SHP77 treated with DMSO at 0.1 percent for 48 hours (cell line): ENCODE measurements around the gene EVI5L.
"Not testable (repeated sequence)": the region's sequence is repeated elsewhere in the genome, so short reads cannot be mapped to it uniquely, and the experiment has no call there.

Experiments
- DNase-seq: peaks from one replicate; lab custom pipeline; 2025; lab: John Stamatoyannopoulos, UW

Gene EVI5L

DNA sequence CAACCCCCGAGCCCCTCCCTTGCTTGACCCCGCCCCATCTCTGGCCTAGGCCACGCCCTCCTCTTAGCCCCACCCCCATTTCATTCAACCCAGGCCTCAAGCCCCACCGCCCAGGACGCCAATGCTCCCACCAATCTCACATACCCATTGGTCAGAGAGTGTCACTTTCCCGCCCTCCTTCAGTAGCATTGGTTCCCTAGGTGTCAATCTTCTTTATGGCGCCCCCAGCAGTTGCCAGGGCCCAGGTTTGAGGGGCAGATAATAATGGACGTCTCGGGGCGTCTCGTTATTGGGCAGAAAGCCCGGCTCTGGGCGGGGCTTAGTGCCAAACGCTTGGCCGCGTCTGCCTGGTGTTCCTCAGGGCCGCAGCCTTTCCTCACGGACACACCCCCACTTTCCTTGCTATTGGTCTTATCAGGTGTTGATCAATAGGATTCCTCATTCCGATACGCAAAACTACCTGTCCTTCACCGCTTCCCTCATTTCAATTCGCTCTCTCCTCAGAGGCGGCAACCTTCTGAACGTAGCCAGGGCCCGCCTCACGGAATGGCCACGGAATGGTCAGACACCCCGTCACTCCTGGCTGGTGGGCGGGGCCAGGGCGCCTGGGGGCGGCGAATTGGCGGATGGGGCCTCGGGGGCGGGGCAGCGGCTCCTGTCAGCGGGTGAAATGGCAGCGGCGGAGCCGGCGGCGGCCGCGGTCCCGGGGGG is at the start of gene EVI5L:
Gene EVI5L (plus strand): TSS at position 658 of the 711 bp plus-strand sequence. CDS start 16,325 bp downstream, outside the sequence.
- DNase-seq = peak; percentile 99

DNA sequence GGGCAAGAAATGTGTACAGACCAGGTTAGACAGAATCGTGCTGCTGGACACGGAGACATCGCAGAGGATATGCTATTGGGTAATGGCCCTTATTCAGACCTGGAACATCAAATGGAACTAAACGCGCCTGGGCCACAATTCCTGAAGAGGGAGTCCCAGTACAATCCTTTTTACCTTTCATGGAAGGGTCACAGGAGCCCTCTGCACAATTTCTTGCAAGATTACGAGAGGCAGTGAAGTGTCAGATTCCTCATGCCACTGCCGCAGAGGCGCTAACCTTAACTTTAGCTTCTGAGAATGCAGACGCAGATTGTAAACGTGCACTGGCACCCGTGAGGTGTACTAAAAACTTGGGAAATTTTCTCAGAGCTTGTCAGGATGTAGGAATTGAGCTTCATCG is 48.9 kb upstream of the EVI5L start:
- DNase-seq = no peak

DNA sequence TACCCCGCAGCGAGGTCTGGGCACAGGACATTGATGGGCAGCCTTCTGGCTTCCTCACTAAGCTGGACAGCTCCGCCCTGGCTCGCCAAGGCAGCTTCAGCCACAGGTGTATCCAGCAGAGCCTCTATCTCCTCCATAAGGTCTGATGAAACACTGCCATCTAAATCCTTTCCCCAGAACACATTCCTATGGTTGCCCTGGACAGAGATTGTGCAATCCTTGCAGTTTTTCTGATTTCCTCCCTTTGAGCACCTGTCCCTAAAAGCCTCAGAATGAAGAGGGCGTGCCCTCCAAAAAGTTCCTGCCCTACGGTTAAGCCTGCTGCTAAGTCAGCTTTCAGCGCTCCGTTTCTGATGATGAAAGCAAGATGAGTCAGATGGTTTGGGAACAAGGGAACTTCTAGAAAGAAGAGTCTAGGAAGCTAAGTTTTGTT is 46.0 kb upstream of the EVI5L start:
- no peak for DNase-seq

DNA sequence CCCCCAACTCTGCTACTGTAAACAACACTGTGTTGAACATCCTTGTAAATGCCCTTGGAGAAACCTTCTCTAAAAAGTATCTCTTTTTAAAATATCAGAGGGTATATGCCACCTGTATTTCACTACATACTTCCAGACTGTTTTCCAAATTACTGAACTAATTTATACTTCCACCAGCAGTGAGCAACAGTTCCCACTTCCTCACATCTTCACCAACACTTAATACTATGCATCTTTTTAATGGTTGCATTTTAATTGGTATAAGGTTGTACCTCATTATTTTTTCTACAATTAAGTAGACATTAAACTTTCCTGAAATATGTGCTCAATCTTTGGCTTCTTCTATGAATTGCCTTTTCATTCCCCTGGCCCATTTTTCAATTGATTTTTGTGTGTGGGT is 45.2 kb upstream of the EVI5L start:
- DNase-seq = no peak

- no peak for DNase-seq
These were observed 42.9 kb upstream of the EVI5L start for GRCh38 chr19:7787141-7787540.

DNA sequence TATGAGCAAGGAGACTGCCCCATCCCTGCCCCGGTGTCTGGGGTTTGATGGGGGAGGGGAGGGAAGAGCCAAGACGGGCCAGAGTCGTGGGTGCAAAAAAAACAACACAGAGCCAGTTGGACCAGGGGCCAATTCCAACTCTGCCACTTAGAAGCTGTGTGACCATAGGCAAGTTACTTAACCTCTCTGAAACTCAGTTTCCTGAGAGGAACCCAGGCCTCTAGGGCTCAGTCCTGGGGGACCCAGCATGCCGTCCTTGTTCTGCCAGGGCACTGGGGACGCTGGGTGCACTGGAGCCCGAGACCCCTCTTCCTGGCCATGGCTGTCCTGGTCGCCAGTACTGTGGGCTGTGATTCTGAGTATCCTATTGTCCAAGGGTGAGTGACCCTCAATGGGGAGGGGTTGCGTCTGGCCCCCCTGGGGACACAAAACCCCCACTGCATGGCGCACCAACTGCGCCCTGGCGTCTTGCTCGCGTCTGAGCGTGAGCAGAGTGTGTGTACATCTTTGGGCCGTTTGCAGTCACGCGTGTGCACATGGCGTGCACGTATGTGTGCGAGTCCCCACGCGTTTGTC is 42.3 kb upstream of the EVI5L start:
- DNase-seq = no peak

DNA sequence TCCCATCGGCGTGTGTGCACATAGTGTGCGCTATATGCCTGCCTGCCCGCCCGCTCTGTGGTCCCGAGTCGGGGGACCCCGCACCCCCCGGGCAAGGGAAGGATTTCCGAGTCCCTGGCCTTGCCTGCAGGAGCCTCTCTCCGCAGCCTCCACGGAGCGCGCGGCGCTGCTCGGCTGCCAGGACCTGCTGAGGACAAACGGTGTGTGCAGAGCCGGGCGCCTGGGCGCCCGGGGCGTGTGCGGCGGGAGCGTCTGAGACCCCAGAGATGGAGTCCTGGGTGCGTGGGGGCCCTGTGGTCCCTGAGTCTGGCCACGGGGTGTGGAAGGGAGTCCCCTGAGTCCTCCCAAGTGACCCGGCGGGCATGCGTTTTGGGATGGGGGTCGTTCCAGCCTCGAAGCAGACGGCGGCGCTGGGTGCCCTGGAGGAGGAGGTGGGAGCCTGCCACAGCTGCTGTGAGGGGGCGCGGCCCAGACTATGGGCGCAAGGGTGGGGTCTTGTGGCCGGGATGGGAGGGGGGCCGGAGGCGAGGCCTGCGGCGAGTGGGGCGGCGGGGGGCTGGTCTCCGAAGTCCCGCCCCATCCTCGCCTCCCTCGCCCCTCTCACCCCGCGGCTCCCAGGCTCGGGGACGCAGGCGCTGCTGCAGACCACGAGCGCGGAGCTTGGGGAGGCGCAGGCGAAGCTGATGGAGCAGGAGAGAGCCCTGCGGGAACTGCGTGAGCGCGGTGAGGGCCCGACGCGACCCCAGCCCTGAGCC is 41.7 kb upstream of the EVI5L start:
- DNase-seq = no peak

DNA sequence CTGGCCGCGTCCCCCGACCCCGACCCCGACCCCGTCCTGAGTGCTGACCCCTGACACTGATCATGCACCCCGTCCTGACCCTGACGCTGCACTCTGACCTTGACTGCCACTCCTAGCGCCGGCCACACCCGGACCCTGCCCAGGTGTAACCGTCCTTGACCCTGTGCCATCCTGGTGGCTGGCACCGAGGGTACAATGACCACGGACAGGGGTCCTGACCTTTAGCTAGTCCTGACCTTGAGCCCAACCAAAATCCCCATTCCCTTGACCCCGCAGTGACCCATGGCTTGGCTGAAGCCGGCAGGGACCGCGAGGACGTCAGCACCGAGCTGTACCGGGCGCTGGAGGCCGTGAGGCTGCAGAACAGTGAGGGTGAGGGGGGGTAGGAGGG is 41.1 kb upstream of the EVI5L start:
- DNase-seq = no peak

DNA sequence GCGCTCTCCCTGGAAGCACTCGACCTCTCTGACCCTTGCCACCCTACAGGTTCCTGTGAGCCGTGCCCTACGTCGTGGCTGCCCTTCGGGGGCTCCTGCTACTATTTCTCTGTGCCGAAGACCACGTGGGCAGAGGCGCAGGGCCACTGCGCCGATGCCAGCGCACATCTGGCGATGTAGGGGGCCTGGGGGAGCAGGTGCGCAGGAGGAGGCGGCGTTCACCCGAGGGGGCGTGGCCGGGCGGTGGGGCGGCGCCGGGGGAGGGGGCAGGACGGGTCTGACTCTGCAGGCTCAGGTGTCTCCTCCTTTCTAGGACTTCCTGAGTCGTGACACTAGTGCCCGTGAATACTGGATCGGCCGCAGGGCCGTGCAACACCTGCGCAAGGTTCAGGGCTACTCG is 40.6 kb upstream of the EVI5L start:
- no peak for DNase-seq

DNA sequence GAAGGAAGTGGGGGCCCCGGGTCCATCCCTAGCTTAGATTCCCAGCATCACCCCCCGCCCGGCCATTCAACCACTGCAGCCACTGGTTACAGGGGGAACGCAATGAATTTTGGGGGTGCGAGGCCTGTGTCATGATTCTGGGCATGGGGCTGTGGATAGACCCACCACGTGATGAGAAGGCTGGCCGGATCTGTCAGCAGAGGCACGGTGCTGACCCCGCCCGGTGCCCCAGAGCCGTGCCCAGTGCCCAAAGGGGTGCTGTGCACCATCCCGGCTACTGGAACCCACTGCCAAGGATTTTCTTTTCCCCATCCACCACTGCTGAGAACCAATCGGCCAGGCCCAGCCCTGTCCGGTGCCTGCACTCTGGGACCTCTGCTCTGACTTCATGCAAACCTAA is 39.6 kb upstream of the EVI5L start:
- no peak for DNase-seq

DNA sequence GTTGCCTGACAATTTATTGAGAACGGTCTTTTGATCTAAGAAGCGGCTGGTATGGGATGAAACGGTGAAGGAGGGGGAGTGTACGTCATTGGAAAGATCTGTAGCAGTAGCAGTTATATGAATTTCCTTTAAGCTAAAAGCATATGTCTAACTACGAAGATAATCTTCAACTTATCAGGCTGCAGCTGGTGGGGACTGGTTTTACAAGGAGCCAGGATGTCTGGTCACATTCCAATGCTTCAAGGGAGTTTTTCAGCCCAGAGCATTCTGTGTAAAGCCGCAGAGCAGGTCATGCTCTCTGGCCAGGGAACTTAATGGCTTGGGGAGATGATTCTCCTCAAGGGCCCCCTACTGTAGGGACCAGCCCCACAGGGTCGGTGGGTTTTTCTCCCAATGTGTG is 37.7 kb upstream of the EVI5L start:
- no peak for DNase-seq

- not testable (repeated sequence) for DNase-seq
These were observed 37.3 kb upstream of the EVI5L start for GRCh38 chr19:7792701-7793100.

DNA sequence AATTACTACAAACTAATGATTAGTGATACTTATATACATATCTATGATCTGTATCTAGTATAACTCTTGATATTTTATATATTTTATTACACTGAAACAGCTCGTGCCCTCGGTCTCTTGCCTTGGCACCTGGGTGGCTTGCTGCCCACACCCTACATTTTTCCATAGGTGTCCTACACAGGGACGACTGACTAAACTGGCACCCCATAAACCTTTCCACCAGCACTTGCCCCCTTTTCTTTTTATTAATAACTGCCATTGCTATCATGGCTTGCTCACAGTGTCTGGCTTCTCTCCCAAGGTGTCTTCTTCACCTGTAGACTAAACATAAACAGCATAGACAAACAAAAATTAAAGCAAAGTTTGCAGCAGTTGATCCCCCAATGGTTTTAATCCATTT is 36.5 kb upstream of the EVI5L start:
- DNase-seq = no peak

DNA sequence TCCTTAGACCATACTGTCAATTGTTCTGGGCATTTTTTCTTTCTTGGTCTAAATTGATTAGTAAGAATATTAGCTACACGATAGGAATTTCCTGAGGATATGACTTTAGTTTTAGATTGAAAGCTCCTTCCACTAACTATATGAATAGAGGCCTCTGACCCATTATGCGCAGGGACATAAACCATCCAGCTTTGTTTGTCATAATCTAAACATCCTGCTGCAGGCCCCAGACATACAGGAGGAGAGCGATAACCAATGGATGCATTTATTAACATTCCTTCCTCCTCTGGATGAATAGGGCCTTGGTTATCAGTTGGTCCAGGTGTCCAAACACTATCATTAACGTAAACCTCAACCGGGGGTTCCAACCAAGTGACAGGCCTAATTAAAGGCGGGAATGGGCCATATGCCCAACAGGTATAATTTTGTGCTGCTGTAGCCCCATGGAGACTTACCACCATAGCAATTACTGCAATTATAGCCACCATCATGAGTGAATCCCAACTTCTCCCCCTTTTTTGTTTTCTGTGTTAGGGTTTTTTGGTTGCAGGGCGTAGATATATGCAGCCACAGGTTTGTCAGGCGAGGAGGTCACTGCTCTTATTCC is 34.4 kb upstream of the EVI5L start:
- no peak for DNase-seq

DNA sequence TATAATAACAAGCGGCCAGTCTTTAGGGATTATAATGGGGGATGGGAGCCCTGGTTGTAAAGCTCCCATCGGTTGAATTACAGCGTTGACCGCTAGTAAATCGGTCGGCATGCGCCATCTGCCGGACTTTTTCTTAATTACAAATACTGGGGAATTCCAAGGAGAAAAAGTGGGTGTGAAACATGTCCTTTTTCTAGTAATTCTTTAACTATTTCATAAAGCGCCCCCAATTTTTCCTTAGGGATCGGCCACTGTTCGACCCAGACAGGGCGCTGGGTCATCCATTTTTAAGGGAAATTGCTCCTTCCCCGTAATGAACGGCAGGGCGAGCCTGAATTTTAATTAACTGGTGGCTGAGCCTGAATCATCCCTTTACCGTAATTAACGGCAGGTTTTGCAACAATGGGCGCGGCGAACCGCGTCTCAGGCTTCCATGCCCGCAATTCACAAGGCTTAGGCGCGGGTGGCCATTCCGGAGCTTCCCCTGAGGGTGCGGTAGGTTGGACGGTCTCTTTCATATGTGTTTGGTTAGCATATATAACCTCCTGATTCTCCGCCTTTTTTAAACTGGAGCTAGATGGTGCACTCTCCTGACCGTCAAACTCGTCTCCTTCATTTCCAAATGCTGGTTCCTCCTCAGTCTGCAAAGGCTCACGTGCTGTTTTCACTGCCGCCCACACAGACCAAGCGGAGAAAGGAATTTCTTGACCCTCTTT is 30.2 kb upstream of the EVI5L start:
- DNase-seq = peak; percentile 67

DNA sequence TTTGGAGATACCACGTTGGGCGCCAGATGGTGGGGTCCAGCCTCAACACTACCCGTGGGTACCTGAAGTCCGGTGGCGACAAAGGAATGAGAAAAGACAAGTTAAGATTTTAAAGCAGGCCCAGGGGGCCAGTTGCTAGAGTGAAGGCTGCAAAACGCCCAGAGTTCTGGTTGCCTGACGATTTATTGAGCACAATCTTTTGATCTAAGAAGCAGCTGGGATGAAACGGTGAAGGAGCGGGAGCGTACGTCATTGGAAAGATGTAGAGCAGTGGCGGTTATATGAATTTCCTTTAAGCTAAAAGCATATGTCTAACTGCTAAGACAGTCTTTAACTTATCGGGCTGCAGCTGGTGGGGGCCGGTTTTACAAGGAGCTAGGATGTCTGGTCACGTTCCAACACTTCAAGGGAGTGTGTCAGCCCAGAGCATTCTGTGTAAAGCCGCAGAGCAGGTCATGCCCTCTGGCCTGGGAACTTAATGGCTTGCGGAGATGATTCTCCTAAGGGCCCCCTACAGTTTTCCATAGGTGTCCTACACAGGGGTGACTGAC is 28.9 kb upstream of the EVI5L start:
- no peak for DNase-seq

- no peak for DNase-seq
These were observed 23.8 kb upstream of the EVI5L start for GRCh38 chr19:7806234-7806633.

- DNase-seq = no peak
These were observed 23.1 kb upstream of the EVI5L start for GRCh38 chr19:7806876-7807275.

- no peak for DNase-seq
These were observed 21.9 kb upstream of the EVI5L start for GRCh38 chr19:7808108-7808507.

DNA sequence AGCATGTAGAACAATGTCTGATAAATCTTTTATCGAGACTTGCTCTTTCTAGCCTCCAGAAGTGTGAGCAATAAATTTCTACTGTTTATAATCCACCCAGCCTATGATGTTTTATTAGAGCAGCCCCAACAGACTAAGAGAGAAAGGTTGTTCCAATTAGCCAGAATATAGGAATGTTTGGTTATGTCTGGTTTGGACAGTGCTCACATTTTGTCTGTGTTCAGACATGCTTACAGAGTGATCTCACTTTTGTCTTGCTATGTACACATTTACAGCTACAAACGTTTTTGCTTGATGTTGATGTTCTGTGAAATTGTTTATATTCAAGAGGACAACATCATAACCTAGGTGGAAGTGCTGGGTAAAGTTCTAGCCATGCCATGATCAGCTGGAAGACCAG is 18.0 kb upstream of the EVI5L start:
- DNase-seq = no peak

DNA sequence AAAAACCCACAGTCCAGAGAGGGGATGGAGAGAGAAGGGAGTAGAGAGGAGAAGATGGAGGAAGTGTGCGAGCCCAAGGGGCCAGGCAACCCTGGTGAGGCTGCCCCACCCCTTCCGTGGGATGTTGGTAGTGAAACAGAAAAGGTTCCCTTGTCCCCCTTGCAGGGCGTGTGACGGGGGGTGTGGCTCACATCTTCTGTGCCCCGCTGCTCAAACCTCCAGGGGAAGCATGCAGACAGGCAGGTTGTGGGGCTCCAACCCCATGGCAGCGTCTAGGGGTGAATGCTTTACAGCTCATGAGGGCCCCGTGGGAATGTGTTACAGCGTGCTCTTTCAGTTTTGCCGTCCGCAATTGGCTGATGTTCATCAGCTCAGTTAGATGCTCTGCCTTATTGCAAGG is 14.7 kb upstream of the EVI5L start:
- no peak for DNase-seq

- DNase-seq = not testable (repeated sequence)
These were observed 14.0 kb upstream of the EVI5L start for GRCh38 chr19:7816040-7816439.
